GM12878 (cell line): ENCODE results near the gene CEP83.

Source experiments
- CHD2 ChIP-seq: IDR thresholded peaks from 2 replicates; pipeline ENCODE4 v1.6.1; 2011; ENCODE audit warnings: low read depth, low read length, improper control_type of control experiment, borderline replicate concordance
- POLR2A ChIP-seq: IDR thresholded peaks from 2 replicates; pipeline ENCODE4 v1.6.1; 2011; ENCODE audit warnings: low read depth, mild to moderate bottlenecking, low read length
- SUZ12 ChIP-seq: fragments of 200-600 bp; sonication (generic); IDR thresholded peaks from one replicate; pipeline ENCODE4 v1.6.1; 2018; ENCODE audit warnings: antibody characterized with exemption, mild to moderate bottlenecking; ENCODE audit not compliant: unreplicated experiment
- TAF1 ChIP-seq: IDR thresholded peaks from 2 replicates; pipeline ENCODE4 v1.6.1; 2011; ENCODE audit warnings: mild to moderate bottlenecking, low read depth, low read length, borderline replicate concordance
- TF ChIP-seq, protein P1 (sequence below): IDR thresholded peaks from 2 replicates; pipeline ENCODE4 v1.6.1; 2012; ENCODE audit warnings: low read length, inconsistent platforms

DNA sequence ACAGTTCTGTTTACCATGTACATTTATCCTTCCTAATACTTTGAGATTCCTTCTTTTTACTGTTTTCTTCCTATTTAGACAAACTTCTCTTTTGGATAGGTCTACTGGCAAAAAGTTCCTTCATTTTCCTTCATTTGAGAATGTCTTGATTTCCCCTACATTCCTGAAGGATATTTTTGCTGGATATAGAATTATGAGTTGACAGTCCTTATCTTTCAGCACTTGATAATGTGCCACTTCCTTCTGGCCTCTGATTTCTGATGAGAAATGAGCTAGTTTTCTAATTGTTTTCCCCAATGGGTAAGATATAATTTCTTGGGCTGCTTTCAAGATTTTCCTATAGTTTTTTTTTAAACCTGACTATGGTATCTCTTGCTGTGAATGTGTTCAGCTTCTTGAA is 75.6 kb downstream of the CEP83 start:
- TF ChIP-seq, protein P1, sequence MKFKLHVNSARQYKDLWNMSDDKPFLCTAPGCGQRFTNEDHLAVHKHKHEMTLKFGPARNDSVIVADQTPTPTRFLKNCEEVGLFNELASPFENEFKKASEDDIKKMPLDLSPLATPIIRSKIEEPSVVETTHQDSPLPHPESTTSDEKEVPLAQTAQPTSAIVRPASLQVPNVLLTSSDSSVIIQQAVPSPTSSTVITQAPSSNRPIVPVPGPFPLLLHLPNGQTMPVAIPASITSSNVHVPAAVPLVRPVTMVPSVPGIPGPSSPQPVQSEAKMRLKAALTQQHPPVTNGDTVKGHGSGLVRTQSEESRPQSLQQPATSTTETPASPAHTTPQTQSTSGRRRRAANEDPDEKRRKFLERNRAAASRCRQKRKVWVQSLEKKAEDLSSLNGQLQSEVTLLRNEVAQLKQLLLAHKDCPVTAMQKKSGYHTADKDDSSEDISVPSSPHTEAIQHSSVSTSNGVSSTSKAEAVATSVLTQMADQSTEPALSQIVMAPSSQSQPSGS = no peak
- TF ChIP-seq CHD2 = no peak
- no peak for TF ChIP-seq POLR2A
- TF ChIP-seq SUZ12 = no peak
- TF ChIP-seq TAF1 = no peak
